Keratinocyte (primary cell): ENCODE data around the gene PLEKHG4. TPM values are rescaled to one million over a fixed set of nuclear protein-coding genes. Genes with fewer than 3 reads are reported as not detected.

Source experiments
- DNase-seq: peaks from one replicate; pipeline ENCODE4 v3.0.0-alpha.2; 2011; ENCODE audit warnings: low read depth, missing footprints, low spot score
- FAIRE-seq: peaks from 2 replicates; lab custom pipeline; 2011; peaks lifted over from hg19 to GRCh38; lab: Jason Lieb, UNC
- H2AFZ ChIP-seq: 2 replicates; pipeline ENCODE4 v1.6.0; 2012; ENCODE audit warnings: low read length, control low read depth, inconsistent platforms; ENCODE audit not compliant: control insufficient read depth
- H3K27ac ChIP-seq: 2 replicates; pipeline ENCODE4 v1.5.1; 2011; ENCODE audit warnings: low read length; ENCODE audit not compliant: control insufficient read depth, insufficient read depth
- H3K27me3 ChIP-seq: 3 replicates; pipeline ENCODE4 v1.6.0; 2011; ENCODE audit warnings: low read length; ENCODE audit not compliant: control insufficient read depth, insufficient read depth; ENCODE audit errors: extremely low read depth
- H3K36me3 ChIP-seq, 2 experiments: 2 replicates in 1 of 2; 3 replicates in 1 of 2; pipeline ENCODE4 v1.5.1; 2011; ENCODE audit warnings: low read length in 2 of 2, mild to moderate bottlenecking in 1 of 2; ENCODE audit not compliant: control insufficient read depth in 2 of 2, insufficient read depth in 2 of 2; ENCODE audit errors: extremely low read depth in 1 of 2
- H3K4me1 ChIP-seq: 3 replicates; pipeline ENCODE4 v1.5.1; 2011; ENCODE audit warnings: low read length; ENCODE audit not compliant: control insufficient read depth, insufficient read depth; ENCODE audit errors: extremely low read depth
- H3K4me2 ChIP-seq: 3 replicates; pipeline ENCODE4 v1.6.0; 2011; ENCODE audit warnings: low read depth, low read length; ENCODE audit not compliant: control insufficient read depth, insufficient read depth; ENCODE audit errors: extremely low read depth
- H3K4me3 ChIP-seq, 3 experiments: fragments of 200-600 bp in 1 of 3; sonication (generic) in 1 of 3; 2 replicates in 2 of 3; 3 replicates in 1 of 3; pipeline ENCODE4 v1.5.1; 2011 to 2016; ENCODE audit warnings: low read length in 3 of 3, mild to moderate bottlenecking in 3 of 3, control low read depth in 2 of 3, inconsistent platforms in 1 of 3, low read depth in 1 of 3, mixed read lengths in 1 of 3, mixed run types in 1 of 3, moderate library complexity in 1 of 3; ENCODE audit not compliant: control insufficient read depth in 2 of 3, insufficient read depth in 2 of 3; ENCODE audit errors: extremely low read depth in 1 of 3
- H3K79me2 ChIP-seq: 2 replicates; pipeline ENCODE4 v1.6.0; 2012; ENCODE audit warnings: low read length; ENCODE audit not compliant: control insufficient read depth, insufficient read depth
- H3K9ac ChIP-seq: 3 replicates; pipeline ENCODE4 v1.6.0; 2011; ENCODE audit warnings: low read length; ENCODE audit not compliant: control insufficient read depth, insufficient read depth; ENCODE audit errors: extremely low read depth
- H3K9me1 ChIP-seq: 3 replicates; pipeline ENCODE4 v1.6.0; 2011; ENCODE audit warnings: low read length; ENCODE audit not compliant: control insufficient read depth, insufficient read depth; ENCODE audit errors: extremely low read depth
- H3K9me3 ChIP-seq: 2 replicates; pipeline ENCODE4 v1.5.1; 2012; ENCODE audit warnings: low read depth, low read length; ENCODE audit not compliant: control insufficient read depth
- H4K20me1 ChIP-seq: 3 replicates; pipeline ENCODE4 v1.6.0; 2011; ENCODE audit warnings: low read length; ENCODE audit not compliant: control insufficient read depth, insufficient read depth; ENCODE audit errors: extremely low read depth
- EZH2 ChIP-seq: IDR thresholded peaks from one replicate; pipeline ENCODE4 v1.6.1; 2012; ENCODE audit warnings: inconsistent platforms, mild to moderate bottlenecking, low read length, moderate library complexity
- dilution Hi-C: fragments of 300-500 bp; cut with MboI; formaldehyde crosslinking; loops from one replicate; pipeline ENCODE4 v1.7.0; 2020; ENCODE audit warnings: low sequenced_read_pairs; ENCODE audit not compliant: extremely low pct_ligation_motif_present
- polyA plus RNA-seq, 5 experiments: library from polyadenylated mRNA; depleted of rRNA in 3 of 5; stranded (reverse) in 3 of 5; stranded (forward) in 1 of 5; unstranded in 1 of 5; fragments of >200 nt; gene quantifications; 1 replicate in 1 of 5; 2 replicates in 3 of 5; 3 replicates in 1 of 5; pipeline versions ENCODE4 v1.2.1 to v1.2.3, GENCODE V29; 2011 to 2012; ENCODE audit warnings: missing spikeins in 2 of 5, low read depth in 1 of 5, low replicate concordance in 1 of 5
- TF ChIP-seq, protein P1 (sequence below), 3 experiments: IDR thresholded peaks in 1 of 3; conservative IDR thresholded peaks in 1 of 3; optimal IDR thresholded peaks in 1 of 3; 2 replicates in 2 of 3; 3 replicates in 1 of 3; pipeline versions ENCODE3 to v1.5.1; 2011; ENCODE audit warnings: low read length in 3 of 3, mild to moderate bottlenecking in 3 of 3, moderate library complexity in 2 of 3, control low read depth in 1 of 3, inconsistent platforms in 1 of 3; ENCODE audit not compliant: insufficient read depth in 2 of 3; ENCODE audit errors: extremely low read depth in 1 of 3

The PLEKHG4 gene
- polyA plus RNA-seq, 1 donor (not counting 4 experiments of a cell fraction or from before 2014, with no cell fraction given) = 1.3 TPM

DNA sequence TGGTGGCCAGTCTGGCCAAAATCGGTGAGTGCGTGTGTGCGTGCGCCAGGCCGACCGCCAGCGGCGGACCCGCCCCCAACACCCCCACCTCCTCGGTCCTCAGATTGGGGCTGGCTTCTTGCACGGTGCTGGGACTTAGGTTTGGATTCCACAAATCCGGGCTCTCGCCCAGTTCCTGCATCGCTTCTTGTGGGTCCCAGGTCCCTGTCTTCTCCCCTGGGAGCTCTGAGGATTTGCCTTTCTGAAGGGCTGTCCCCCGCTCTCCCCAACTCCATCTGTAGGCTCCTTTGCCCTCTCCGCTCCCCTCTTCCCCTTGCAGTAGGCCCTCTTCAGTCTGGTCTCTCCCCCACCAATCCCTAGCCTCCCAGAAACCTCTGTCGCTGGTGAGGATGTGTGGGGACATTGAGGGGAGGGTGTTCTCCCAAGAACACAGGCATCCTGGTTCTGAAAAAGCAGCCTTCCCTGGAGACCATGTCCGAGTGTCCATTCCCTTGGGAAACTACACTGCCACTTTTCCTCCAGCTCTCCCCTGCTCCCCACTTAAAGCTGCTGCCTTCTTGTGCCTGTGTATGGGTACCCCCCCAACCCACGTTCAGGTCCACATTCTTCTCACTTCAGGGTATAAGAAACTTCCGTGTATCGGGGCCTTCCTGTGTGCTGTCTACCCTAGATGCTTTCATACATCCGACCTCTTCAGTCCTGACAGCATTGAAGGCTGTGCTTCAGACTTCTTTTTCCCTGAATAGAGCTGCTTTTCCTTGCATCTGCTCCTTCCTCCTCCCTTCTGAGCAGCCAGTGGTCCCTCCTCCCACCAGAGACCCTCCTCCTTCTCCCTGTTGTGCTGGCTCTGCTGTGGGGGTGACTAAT, 29.9 kb upstream of the PLEKHG4 start:
- Histone ChIP-seq H3K4me2 (peak overlapping the region; percentile 82), H3K9me1 (no peaks in the 10 kb centered on the region), H2AFZ (peak overlapping the region; percentile 81), H3K27ac (no peak overlapping the region), H3K4me1 (peaks cover 29% of the 10 kb centered on the region), H4K20me1 (no peaks in the 10 kb centered on the region), H3K9ac (peak overlapping the region; percentile 37), H3K27me3 (peaks cover 18% of the 10 kb centered on the region), H3K4me3 (peak overlapping the region; percentile 40 to 62 (median 57)), H3K36me3 (no peaks in the 10 kb centered on the region), H3K79me2 (peaks cover 2% of the 10 kb centered on the region), H3K9me3 (no peaks in the 10 kb centered on the region)
- peak; percentile 35 for TF ChIP-seq EZH2
- TF ChIP-seq, protein P1, sequence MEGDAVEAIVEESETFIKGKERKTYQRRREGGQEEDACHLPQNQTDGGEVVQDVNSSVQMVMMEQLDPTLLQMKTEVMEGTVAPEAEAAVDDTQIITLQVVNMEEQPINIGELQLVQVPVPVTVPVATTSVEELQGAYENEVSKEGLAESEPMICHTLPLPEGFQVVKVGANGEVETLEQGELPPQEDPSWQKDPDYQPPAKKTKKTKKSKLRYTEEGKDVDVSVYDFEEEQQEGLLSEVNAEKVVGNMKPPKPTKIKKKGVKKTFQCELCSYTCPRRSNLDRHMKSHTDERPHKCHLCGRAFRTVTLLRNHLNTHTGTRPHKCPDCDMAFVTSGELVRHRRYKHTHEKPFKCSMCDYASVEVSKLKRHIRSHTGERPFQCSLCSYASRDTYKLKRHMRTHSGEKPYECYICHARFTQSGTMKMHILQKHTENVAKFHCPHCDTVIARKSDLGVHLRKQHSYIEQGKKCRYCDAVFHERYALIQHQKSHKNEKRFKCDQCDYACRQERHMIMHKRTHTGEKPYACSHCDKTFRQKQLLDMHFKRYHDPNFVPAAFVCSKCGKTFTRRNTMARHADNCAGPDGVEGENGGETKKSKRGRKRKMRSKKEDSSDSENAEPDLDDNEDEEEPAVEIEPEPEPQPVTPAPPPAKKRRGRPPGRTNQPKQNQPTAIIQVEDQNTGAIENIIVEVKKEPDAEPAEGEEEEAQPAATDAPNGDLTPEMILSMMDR (optimal IDR thresholded peaks at IDR 0.05 in 1 of 3, IDR thresholded peaks at IDR 0.05 in 1 of 3, conservative IDR thresholded peaks at IDR 0.05 in 1 of 3; ENCODE audit: extremely low read depth in 1 of 3, insufficient read depth in 2 of 3, low read length in 3 of 3) = no peak
- FAIRE-seq (no peak), DNase-seq (no peak)
- dilution Hi-C loops = no loop called here

DNA sequence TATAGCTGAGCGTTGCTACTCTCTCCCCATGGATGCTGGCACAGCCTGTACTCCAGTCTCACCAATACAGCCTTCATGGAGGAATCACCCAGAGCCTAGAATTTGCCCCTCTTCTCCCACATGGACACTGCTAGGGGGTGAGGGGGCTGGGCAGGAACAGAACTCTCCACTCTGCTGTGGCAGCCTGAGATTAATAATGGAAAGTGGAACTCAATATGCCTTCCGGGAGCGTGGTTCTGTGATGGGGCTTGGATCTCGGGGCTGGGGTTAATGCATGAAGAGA, 29.3 kb upstream of the PLEKHG4 start:
- Histone ChIP-seq H3K27me3 (peaks cover 18% of the 10 kb centered on the region), H3K4me1 (peaks cover 23% of the 10 kb centered on the region), H3K4me3 (no peak overlapping the region), H3K9me3 (no peaks in the 10 kb centered on the region), H3K27ac (no peak overlapping the region), H4K20me1 (no peaks in the 10 kb centered on the region), H3K4me2 (no peak overlapping the region), H2AFZ (no peak overlapping the region), H3K36me3 (no peaks in the 10 kb centered on the region), H3K9me1 (no peaks in the 10 kb centered on the region), H3K79me2 (peaks cover 2% of the 10 kb centered on the region), H3K9ac (no peak overlapping the region)
- no peak for FAIRE-seq
- DNase-seq = no peak
- dilution Hi-C loops = no loop called here
- TF ChIP-seq EZH2 = no peak
- TF ChIP-seq, protein P1 (optimal IDR thresholded peaks at IDR 0.05 in 1 of 3, IDR thresholded peaks at IDR 0.05 in 1 of 3, conservative IDR thresholded peaks at IDR 0.05 in 1 of 3; ENCODE audit: extremely low read depth in 1 of 3, insufficient read depth in 2 of 3, low read length in 3 of 3) = no peak
